Psoas muscle (tissue), 8 donors: ENCODE results near the gene RANBP6. TPM values are rescaled to one million over a fixed set of nuclear protein-coding genes. Genes with fewer than 3 reads are reported as not detected.
"Not testable (repeated sequence)": the region's sequence is repeated elsewhere in the genome, so short reads cannot be mapped to it uniquely, and the experiment has no call there.

Source experiments
- ATAC-seq, 4 donors: fragments of 200-7000 bp; cut with Tn5 transposase; one replicate each; pipeline ENCODE4 v1.9.1; 2020; ENCODE audit warnings: moderate library complexity in 3 of 4, mild to moderate bottlenecking in 2 of 4
- DNase-seq, 2 donors: peaks; one replicate each; pipeline ENCODE4 v3.0.0-alpha.2; 2020
- H3K27ac ChIP-seq: fragments of 200-600 bp; one replicate; pipeline ENCODE4 v1.8.0; 2022
- H3K27me3 ChIP-seq, 3 donors: fragments of 200-600 bp in 1 of 3; one replicate each; pipeline versions ENCODE4 v1.6.1 to v1.8.0; 2013 to 2022; ENCODE audit warnings: low read length in 2 of 3, mild to moderate bottlenecking in 2 of 3, moderate library complexity in 1 of 3; ENCODE audit not compliant: insufficient read depth in 3 of 3
- H3K36me3 ChIP-seq, 2 donors: fragments of 200-600 bp in 1 of 2; one replicate each; pipeline versions ENCODE4 v1.6.1 to v1.8.0; 2013 to 2022; ENCODE audit warnings: low read depth in 1 of 2, mild to moderate bottlenecking in 1 of 2, moderate library complexity in 1 of 2; ENCODE audit not compliant: insufficient read depth in 1 of 2
- H3K4me1 ChIP-seq: fragments of 200-600 bp; one replicate; pipeline ENCODE4 v1.8.0; 2022
- H3K4me3 ChIP-seq: fragments of 200-600 bp; one replicate; pipeline ENCODE4 v1.8.0; 2022; ENCODE audit warnings: mild to moderate bottlenecking
- H3K9me3 ChIP-seq: fragments of 200-600 bp; one replicate; pipeline ENCODE4 v1.8.0; 2022
- WGBS, 3 donors: extraction: QIAGEN DNeasy Blood & Tissue Kit; methylation state at CpG; one replicate each; pipeline versions ENCODE4 v1.1.6 to v1.1.7; 2013; 5-methylcytosine and 5-hydroxymethylcytosine counted together
- intact Hi-C, 2 donors: fragments of 100-400 bp; cut with DNase I; formaldehyde crosslinking; loops; one replicate each; pipeline versions ENCODE4 v1.11.0 to v1.14.2; 2022
- long read RNA-seq, 2 donors: library from polyadenylated mRNA; unstranded; transcript quantifications; one replicate each; pipeline ENCODE4 v2.0.0, GENCODE V29; 2021
- polyA plus RNA-seq, 3 donors: library from polyadenylated mRNA; stranded (reverse); fragments of 200-250 nt; gene quantifications; one replicate each; pipeline ENCODE4 v1.2.3, GENCODE V29; 2013
- total RNA-seq, 4 donors: library from RNA; stranded (reverse); fragmentation: NEBNext Ultra II Directional in 2 of 4; extraction: Animal tissue kit (Norgen Biotek cat#: 25700) in 2 of 4; gene quantifications; one replicate each; pipeline versions ENCODE4 v1.2.1 to v1.2.4, GENCODE V29; 2021 to 2023
- TF ChIP-seq, protein P1 (sequence below): fragments of 200-600 bp; IDR thresholded peaks from one replicate; pipeline ENCODE4 v1.8.0; 2022; ENCODE audit warnings: antibody characterized with exemption
- donor health status: healthy with polysubstance abuse.
- donor health status: DM: no; HTN: no; CAD: no; lungs with moderate emphysema.
- donor health status: Bipolar disorder and iron deficiency.
- donor health status: healthy.
- donor health status: DM: yes; HTN: yes; CAD: no.
- donor health status: DM: no; HTN: no; CAD: no.
- donor health status: DM: no; HTN: no; CAD: no.
- donor health status: DM: yes; HTN: yes; CAD: no.

Gene RANBP6
- 10 to 100 TPM; 16.3 to 24.2 (median 20.0) TPM for total RNA-seq
- 10 to 100 TPM in 2 of 3 donors, 1 to 10 TPM in 1; 6.5 to 16.4 (median 12.2) TPM for polyA plus RNA-seq
- long read RNA-seq, donor 1, full-length matches to known transcripts: 12 of 12 reads
- long read RNA-seq, donor 1, partial matches to known transcripts: 0 of 12 reads
- long read RNA-seq, donor 1, other reads (novel, unspliced or antisense): 0 of 12 reads
- long read RNA-seq, donor 2, full-length matches to known transcripts: 47 of 48 reads
- long read RNA-seq, donor 2, partial matches to known transcripts: 0 of 48 reads
- long read RNA-seq, donor 2, other reads (novel, unspliced or antisense): 1 of 48 reads

DNA sequence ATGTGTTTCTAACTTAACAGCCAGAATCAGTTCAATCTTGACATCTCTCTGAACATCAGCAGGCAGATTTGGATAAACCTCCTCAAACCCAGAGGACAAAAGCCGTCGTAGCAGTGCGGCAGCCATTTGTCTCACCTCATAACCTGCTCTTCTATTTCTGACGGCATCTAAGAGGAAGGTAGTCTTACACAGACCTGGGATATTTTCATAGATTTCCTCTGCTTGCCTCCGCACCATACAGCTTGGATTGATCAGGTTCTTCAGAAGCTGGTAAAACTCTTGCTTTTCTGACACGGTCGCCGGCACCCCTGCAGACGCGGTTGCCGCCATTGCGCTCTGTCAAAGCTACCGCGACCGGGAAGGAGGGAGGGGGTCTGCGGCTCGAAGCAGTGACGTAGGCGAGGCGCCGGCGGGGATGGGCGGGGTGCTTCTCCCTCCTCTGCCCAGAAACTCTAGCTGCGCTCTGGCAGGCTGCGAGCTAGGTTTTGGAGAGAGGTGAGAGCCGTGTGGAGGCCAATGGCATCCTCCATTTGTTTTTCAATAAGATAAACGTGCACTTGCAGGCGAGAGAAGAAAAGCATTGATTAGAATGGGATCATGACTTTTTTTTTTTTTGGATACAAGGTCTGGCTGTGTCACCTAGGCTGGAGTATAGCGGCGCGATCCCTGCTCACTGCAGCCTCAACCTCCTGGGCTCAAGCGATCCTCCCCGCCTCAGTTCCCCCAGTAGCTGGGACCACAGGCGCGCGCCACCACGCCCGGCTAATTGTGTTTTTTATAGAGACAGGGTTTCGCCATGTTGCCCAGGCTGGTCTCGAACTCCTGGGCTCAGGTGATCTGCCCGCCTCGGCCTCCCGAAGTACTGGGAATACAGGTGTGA is at the start of gene RANBP6:
Gene RANBP6 (minus strand): TSS at position 347 of the 880 bp plus-strand sequence. CDS start 17 bp downstream, at position 330.
- Histone ChIP-seq H3K27me3 (no peaks in the 10 kb centered on the region), H3K36me3 (peaks cover 0 to 30% of the 10 kb centered on the region in 2 donors), H3K9me3 (no peaks in the 10 kb centered on the region), H3K4me3 (peak within 1 kb of the TSS; percentile 93), H3K4me1 (peaks cover 37% of the 10 kb centered on the region), H3K27ac (peak within 1 kb of the TSS; percentile 91)
- WGBS, 3 donors: 5 to 8% (median 7%) methylated on average over 29 to 43 of the region's 43 CpGs
- TF ChIP-seq, protein P1, sequence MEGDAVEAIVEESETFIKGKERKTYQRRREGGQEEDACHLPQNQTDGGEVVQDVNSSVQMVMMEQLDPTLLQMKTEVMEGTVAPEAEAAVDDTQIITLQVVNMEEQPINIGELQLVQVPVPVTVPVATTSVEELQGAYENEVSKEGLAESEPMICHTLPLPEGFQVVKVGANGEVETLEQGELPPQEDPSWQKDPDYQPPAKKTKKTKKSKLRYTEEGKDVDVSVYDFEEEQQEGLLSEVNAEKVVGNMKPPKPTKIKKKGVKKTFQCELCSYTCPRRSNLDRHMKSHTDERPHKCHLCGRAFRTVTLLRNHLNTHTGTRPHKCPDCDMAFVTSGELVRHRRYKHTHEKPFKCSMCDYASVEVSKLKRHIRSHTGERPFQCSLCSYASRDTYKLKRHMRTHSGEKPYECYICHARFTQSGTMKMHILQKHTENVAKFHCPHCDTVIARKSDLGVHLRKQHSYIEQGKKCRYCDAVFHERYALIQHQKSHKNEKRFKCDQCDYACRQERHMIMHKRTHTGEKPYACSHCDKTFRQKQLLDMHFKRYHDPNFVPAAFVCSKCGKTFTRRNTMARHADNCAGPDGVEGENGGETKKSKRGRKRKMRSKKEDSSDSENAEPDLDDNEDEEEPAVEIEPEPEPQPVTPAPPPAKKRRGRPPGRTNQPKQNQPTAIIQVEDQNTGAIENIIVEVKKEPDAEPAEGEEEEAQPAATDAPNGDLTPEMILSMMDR: no peak
- ATAC-seq (peak; percentile 99 to 100 (median 100)), DNase-seq (peak; percentile 92 to 96)
- intact Hi-C loops: loop anchor here in 1 of 2 donors (10.0 kb wide), 2 partner anchors 391 to 399 kb away; partner anchors contain the start of genes RIC1 and UHRF2

DNA sequence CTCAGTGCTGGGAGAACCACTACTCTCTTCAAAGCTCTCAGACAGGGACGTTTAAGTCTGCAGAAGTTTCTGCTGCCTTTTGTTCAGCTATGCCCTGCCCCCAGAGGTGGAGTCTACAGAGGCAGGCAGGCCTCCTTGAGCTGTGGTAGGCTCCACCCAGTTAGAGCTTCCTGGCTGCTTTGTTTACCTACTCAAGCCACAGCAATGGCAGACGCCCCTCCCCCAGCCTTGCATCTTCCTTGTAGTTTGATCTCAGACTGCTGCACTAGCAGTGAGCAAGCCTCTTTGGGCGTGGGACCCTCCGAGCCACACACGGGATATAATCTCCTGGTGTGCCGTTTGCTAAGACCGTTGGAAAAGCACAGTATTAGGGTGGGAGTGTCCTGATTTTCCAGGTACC is 47.7 kb upstream of the RANBP6 start:
- DNase-seq, ATAC-seq, H3K4me1 ChIP-seq, intact Hi-C loops, H3K4me3 ChIP-seq, H3K9me3 ChIP-seq, H3K27me3 ChIP-seq, H3K36me3 ChIP-seq, H3K27ac ChIP-seq: not testable (repeated sequence)
- WGBS, 3 donors: 82 to 92% (median 85%) methylated on average over 7 of the region's 7 CpGs

DNA sequence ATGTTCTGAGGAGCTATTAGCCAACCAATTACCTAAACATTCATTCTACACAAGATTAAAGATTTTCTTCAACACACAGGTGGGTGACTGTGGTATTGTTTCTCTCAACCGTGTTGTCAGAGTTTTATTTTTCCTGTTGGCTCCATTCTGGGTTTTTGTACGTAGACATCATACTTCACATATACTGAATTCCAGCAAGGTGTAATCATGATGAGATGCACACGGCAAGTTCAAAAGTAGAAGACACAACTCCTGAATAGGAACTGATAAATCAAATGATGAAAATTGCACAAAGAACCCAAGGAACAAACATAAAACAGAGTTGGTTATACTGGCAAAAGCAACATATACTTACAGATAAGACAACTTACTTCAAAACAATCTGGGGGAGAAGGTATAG is 40.2 kb upstream of the RANBP6 start:
- Histone ChIP-seq H3K4me1 (no peaks in the 10 kb centered on the region), H3K36me3 (no peaks in the 10 kb centered on the region)
- WGBS, 3 donors: 36 to 64% (median 48%) methylated on average over 3 of the region's 3 CpGs

DNA sequence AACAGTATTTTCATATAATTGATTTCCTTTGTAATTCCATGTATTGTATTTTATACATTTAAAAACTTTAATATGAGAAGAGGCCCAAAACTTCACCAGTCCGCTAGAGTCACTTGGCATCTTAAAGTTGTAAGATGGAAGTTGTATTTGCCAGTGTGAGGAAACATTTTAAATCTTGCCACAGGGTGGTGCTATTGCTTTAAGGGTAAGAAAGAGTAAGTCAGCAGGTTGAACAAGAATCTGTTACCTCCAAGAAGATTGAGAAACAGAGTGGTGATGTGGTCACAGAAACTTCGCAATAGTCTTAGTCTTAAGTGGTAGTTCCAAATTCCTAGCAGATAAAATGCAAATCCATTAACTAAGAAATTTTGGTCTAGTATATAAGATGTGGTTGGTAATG is 39.8 kb upstream of the RANBP6 start:
- peak; percentile 81 to 99 (median 88) for ATAC-seq
- H3K36me3 ChIP-seq: no peaks in the 10 kb centered on the region
- 35 to 50% (median 47%) methylated on average over 2 of the region's 2 CpGs for WGBS, 3 donors

More for the DNA sequence above, 40.2 kb upstream of the RANBP6 start:
- H3K27ac ChIP-seq: no peak overlapping the region
- intact Hi-C loops: loop anchor here in 1 of 2 donors (5.0 kb wide), 1 partner anchor 252 kb away; no protein-coding TSS in a partner anchor
- H3K9me3 ChIP-seq: no peaks in the 10 kb centered on the region
- TF ChIP-seq, protein P1: no peak
- no peaks in the 10 kb centered on the region for H3K27me3 ChIP-seq
- DNase-seq (no peak), ATAC-seq (no peak)
- no peak overlapping the region for H3K4me3 ChIP-seq

More for the DNA sequence above, 39.8 kb upstream of the RANBP6 start:
- H3K27ac ChIP-seq: no peak overlapping the region
- no peaks in the 10 kb centered on the region for H3K4me1 ChIP-seq
- no peak for DNase-seq
- no peaks in the 10 kb centered on the region for H3K27me3 ChIP-seq
- TF ChIP-seq, protein P1: peak; percentile 68
- H3K4me3 ChIP-seq: no peak overlapping the region
- H3K9me3 ChIP-seq: no peaks in the 10 kb centered on the region
- intact Hi-C loops: loop anchor here in 1 of 2 donors (5.0 kb wide), 1 partner anchor 252 kb away; no protein-coding TSS in a partner anchor
